Activated CD4-positive, alpha-beta T cell treated with anti-CD3 and anti-CD28 coated beads for 36 hours (primary cell): ENCODE results near the gene GPSM1. TPM values are rescaled to one million over a fixed set of nuclear protein-coding genes. Genes with fewer than 3 reads are reported as not detected.

Experiments
- ATAC-seq: fragments of 200-7000 bp; cut with Tn5 transposase; one replicate; pipeline ENCODE4 v1.10.0; 2021; ENCODE audit warnings: mild to moderate bottlenecking, moderate library complexity
- CTCF ChIA-PET: fragments of 350-600 bp; sonication (Branson Sonifier 250); formaldehyde crosslinking; loops from one replicate; lab custom pipeline; 2021; ENCODE audit warnings: antibody characterized with exemption; lab: Charles Lee
- POLR2A ChIA-PET: fragments of 350-600 bp; sonication (Branson Sonifier 250); formaldehyde crosslinking; loops from one replicate; lab custom pipeline; 2021; ENCODE audit warnings: antibody characterized with exemption, inconsistent platforms; lab: Charles Lee
- DNase-seq: peaks from one replicate; pipeline ENCODE4 v3.0.0-alpha.2; 2020
- H3K27ac Mint-ChIP-seq: one replicate; pipeline ENCODE4 v1.8.0; 2021; ENCODE audit warnings: mixed read lengths
- H3K27me3 Mint-ChIP-seq: one replicate; pipeline ENCODE4 v1.8.0; 2021; ENCODE audit warnings: mixed read lengths
- H3K36me3 Mint-ChIP-seq: one replicate; pipeline ENCODE4 v1.8.0; 2021; ENCODE audit warnings: low read depth, mixed read lengths
- H3K4me1 Mint-ChIP-seq: one replicate; pipeline ENCODE4 v1.8.0; 2021; ENCODE audit warnings: mixed read lengths
- H3K4me3 Mint-ChIP-seq: one replicate; pipeline ENCODE4 v1.8.0; 2021; ENCODE audit warnings: mild to moderate bottlenecking, moderate library complexity, mixed read lengths
- H3K9me3 Mint-ChIP-seq: one replicate; pipeline ENCODE4 v1.8.0; 2021; ENCODE audit warnings: low read depth, mixed read lengths
- intact Hi-C, 2 experiments: fragments of 100-400 bp; cut with DNase I in 1 of 2; cut with micrococcal nuclease in 1 of 2; formaldehyde crosslinking; loops; one replicate each; pipeline versions ENCODE4 v1.14.2 to v1.15.1; 2022 to 2024; cut with DNase I, micrococcal nuclease
- total RNA-seq, 2 experiments: library from RNA; stranded (reverse); gene quantifications; one replicate each; pipeline ENCODE4 v1.2.3, GENCODE V29; 2021

The GPSM1 gene
- total RNA-seq, result 10 to 100 TPM in 1 of 2 experiments, 1 to 10 TPM in 1; 9.6 to 10.8 TPM

- no peak within 1 kb of the TSS for H3K27ac Mint-ChIP-seq
- POLR2A ChIA-PET, result no interaction called here
Observed at GRCh38 chr9:136327304-136327974, at the start of gene GPSM1. TSS of gene GPSM1 (plus strand) at chr9:136327539. CDS start at chr9:136327696, 157 bp downstream.

GRCh38 chr9:136277746-136278145, 49.6 kb upstream of the GPSM1 start:
- Mint-ChIP-seq H3K4me1 (no peaks in the 10 kb centered on the region), H3K9me3 (no peaks in the 10 kb centered on the region), H3K27me3 (peaks cover 2% of the 10 kb centered on the region), H3K27ac (no peak overlapping the region), H3K36me3 (no peaks in the 10 kb centered on the region), H3K4me3 (no peak overlapping the region)
- DNase-seq (no peak), ATAC-seq (no peak)
- POLR2A ChIA-PET, result no interaction called here
- intact Hi-C loops, result no loop called here
- CTCF ChIA-PET, result interaction anchor here (0.5 to 1.0 kb wide), 2 partner anchors 35 to 60 kb away, joined by 3 read pairs; no protein-coding TSS in a partner anchor

More at GRCh38 chr9:136327304-136327974, at the start of gene GPSM1:
- H3K4me3 Mint-ChIP-seq, result peak within 1 kb of the TSS; percentile 59
- H3K9me3 Mint-ChIP-seq, result no peaks in the 10 kb centered on the region
- H3K36me3 Mint-ChIP-seq, result no peaks in the 10 kb centered on the region
- H3K27me3 Mint-ChIP-seq, result no peaks in the 10 kb centered on the region
- peaks cover 6% of the 10 kb centered on the region for H3K4me1 Mint-ChIP-seq
- ATAC-seq (peak; percentile 59), DNase-seq (peak; percentile 65)
- CTCF ChIA-PET, result no interaction called here
- intact Hi-C loops, result loop anchor here (1.0 to 5.0 kb wide), 2 partner anchors 35 to 36 kb away; partner anchors contain the start of gene DNLZ (in 2 of the 2)

- intact Hi-C loops, result no loop called here
- ChIA-PET CTCF (interaction anchor here (0.6 to 1.0 kb wide), 3 partner anchors 35 to 479 kb away, joined by 3 to 6 read pairs (median 3); no protein-coding TSS in a partner anchor), POLR2A (no interaction called here)
- Mint-ChIP-seq H3K27me3 (peaks cover 2% of the 10 kb centered on the region), H3K9me3 (no peaks in the 10 kb centered on the region), H3K36me3 (no peaks in the 10 kb centered on the region), H3K27ac (no peak overlapping the region), H3K4me1 (no peaks in the 10 kb centered on the region), H3K4me3 (no peak overlapping the region)
- ATAC-seq (no peak), DNase-seq (no peak)
Observed at GRCh38 chr9:136278221-136278620, 49.1 kb upstream of the GPSM1 start.

GRCh38 chr9:136278894-136279293, 48.4 kb upstream of the GPSM1 start:
- intact Hi-C loops, result no loop called here
- Mint-ChIP-seq H3K4me1 (peaks cover 4% of the 10 kb centered on the region), H3K9me3 (no peaks in the 10 kb centered on the region), H3K27ac (no peak overlapping the region), H3K36me3 (no peaks in the 10 kb centered on the region), H3K27me3 (peaks cover 4% of the 10 kb centered on the region), H3K4me3 (no peak overlapping the region)
- ChIA-PET POLR2A (no interaction called here), CTCF (interaction anchor here (0.6 to 1.0 kb wide), 3 partner anchors 34 to 479 kb away, joined by 3 to 6 read pairs (median 3); no protein-coding TSS in a partner anchor)
- ATAC-seq (no peak), DNase-seq (no peak)

- Mint-ChIP-seq H3K9me3 (no peaks in the 10 kb centered on the region), H3K27me3 (peaks cover 4% of the 10 kb centered on the region), H3K27ac (no peak overlapping the region), H3K4me3 (no peak overlapping the region), H3K36me3 (no peaks in the 10 kb centered on the region), H3K4me1 (peaks cover 4% of the 10 kb centered on the region)
- ATAC-seq (no peak), DNase-seq (no peak)
- CTCF ChIA-PET, result interaction anchor here (0.5 kb wide), 1 partner anchor 37 kb away, joined by 3 read pairs; no protein-coding TSS in a partner anchor
- POLR2A ChIA-PET, result no interaction called here
- intact Hi-C loops, result no loop called here
Observed at GRCh38 chr9:136279471-136279870, 47.9 kb upstream of the GPSM1 start.

GRCh38 chr9:136280535-136281315, 46.6 kb upstream of the GPSM1 start:
- no peak overlapping the region for H3K27ac Mint-ChIP-seq
- no peak for ATAC-seq
- CTCF ChIA-PET, result interaction anchor here (0.6 kb wide), 1 partner anchor 1743 kb away, joined by 3 read pairs; no protein-coding TSS in a partner anchor
- no peaks in the 10 kb centered on the region for H3K9me3 Mint-ChIP-seq
- H3K36me3 Mint-ChIP-seq, result no peaks in the 10 kb centered on the region
- intact Hi-C loops, result loop anchor here in 1 of 2 experiments (5.0 kb wide), 2 partner anchors 53 to 128 kb away; no protein-coding TSS in a partner anchor
- no peak for DNase-seq
- H3K4me3 Mint-ChIP-seq, result no peak overlapping the region
- peaks cover 2% of the 10 kb centered on the region for H3K27me3 Mint-ChIP-seq
- peaks cover 4% of the 10 kb centered on the region for H3K4me1 Mint-ChIP-seq
- POLR2A ChIA-PET, result no interaction called here

- no peak overlapping the region for H3K27ac Mint-ChIP-seq
- H3K4me3 Mint-ChIP-seq, result no peak overlapping the region
- no peak for ATAC-seq
- no peaks in the 10 kb centered on the region for H3K36me3 Mint-ChIP-seq
- H3K4me1 Mint-ChIP-seq, result peaks cover 4% of the 10 kb centered on the region
- ChIA-PET POLR2A (no interaction called here), CTCF (interaction anchor here (0.6 kb wide), 1 partner anchor 1743 kb away, joined by 3 read pairs; no protein-coding TSS in a partner anchor)
- intact Hi-C loops, result loop anchor here in 1 of 2 experiments (2.0 to 5.0 kb wide), 3 partner anchors 54 to 683 kb away; no protein-coding TSS in a partner anchor
- no peak for DNase-seq
- H3K9me3 Mint-ChIP-seq, result no peaks in the 10 kb centered on the region
- peaks cover 2% of the 10 kb centered on the region for H3K27me3 Mint-ChIP-seq
Observed at GRCh38 chr9:136281421-136282271, 45.7 kb upstream of the GPSM1 start.

GRCh38 chr9:136282272-136282861, 45.0 kb upstream of the GPSM1 start:
- ChIA-PET POLR2A (no interaction called here), CTCF (interaction anchor here (0.6 to 1.2 kb wide), 3 partner anchors 14 to 141 kb away, joined by 3 to 5 read pairs (median 3); no protein-coding TSS in a partner anchor)
- Mint-ChIP-seq H3K36me3 (no peaks in the 10 kb centered on the region), H3K4me1 (peaks cover 4% of the 10 kb centered on the region), H3K4me3 (no peak overlapping the region), H3K27ac (no peak overlapping the region), H3K27me3 (peaks cover 2% of the 10 kb centered on the region), H3K9me3 (no peaks in the 10 kb centered on the region)
- no peak for ATAC-seq
- intact Hi-C loops, result loop anchor here in 1 of 2 experiments (2.0 to 5.0 kb wide), 3 partner anchors 55 to 684 kb away; no protein-coding TSS in a partner anchor
- DNase-seq, result peak; percentile 42

GRCh38 chr9:136283291-136284235, 43.8 kb upstream of the GPSM1 start:
- peak; percentile 86 for DNase-seq
- peaks cover 4% of the 10 kb centered on the region for H3K4me1 Mint-ChIP-seq

More at GRCh38 chr9:136283291-136284235, 43.8 kb upstream of the GPSM1 start:
- peak; percentile 98 for ATAC-seq
- Mint-ChIP-seq H3K36me3 (no peaks in the 10 kb centered on the region), H3K27ac (no peak overlapping the region), H3K27me3 (peaks cover 2% of the 10 kb centered on the region), H3K9me3 (no peaks in the 10 kb centered on the region), H3K4me3 (no peak overlapping the region)
- intact Hi-C loops, result loop anchor here (1.0 to 5.0 kb wide), 4 partner anchors 56 to 685 kb away; no protein-coding TSS in a partner anchor
- CTCF ChIA-PET, result interaction anchor here (0.8 to 1.2 kb wide), 3 partner anchors 40 to 142 kb away, joined by 3 to 5 read pairs (median 3); no protein-coding TSS in a partner anchor
- POLR2A ChIA-PET, result interaction anchor here (0.7 kb wide), 1 partner anchor 325 kb away, joined by 3 read pairs; no protein-coding TSS in a partner anchor
